Measurements from ENCODE around the gene GPHN.

Gene GPHN

DNA sequence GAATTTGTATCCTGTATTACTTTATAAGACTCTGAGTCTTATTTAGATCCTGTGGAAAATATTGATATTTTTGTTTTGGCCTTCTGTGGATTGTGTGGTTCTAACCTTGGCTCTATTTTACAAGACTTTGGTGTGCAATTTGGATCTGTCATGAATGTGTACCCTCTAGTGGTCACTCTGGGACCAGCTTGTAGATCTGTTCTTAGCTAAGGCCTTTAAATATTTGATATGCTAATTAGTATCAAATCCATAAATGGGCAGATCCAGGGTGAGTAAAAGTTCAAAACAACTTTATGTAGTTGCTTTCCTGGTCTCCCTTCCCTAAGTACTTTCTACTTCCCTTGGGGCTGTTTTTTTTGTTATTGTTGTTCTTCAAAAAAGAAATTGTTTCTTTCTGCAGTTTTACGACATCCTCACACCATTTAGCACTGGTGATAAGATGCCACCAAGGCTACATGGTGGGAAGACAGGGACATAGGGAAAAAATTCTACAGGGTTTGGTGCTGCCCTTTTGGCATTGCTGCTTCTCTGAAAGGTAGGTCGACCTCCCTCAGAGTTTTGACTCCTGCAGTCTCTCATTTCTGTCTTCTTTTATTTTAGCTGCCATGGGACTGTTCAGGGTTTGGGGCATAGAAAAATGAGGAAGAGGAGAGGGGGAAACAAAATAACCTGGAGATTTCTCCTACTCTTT, 238.5 kb downstream of the GPHN start:
- no peak overlapping the region for H3K4me3 ChIP-seq (replicated peaks; ENCODE audit: low read depth, low read length)
- DNase-seq (ENCODE audit: low read depth) = peak; percentile 79
- TF ChIP-seq, protein P1, sequence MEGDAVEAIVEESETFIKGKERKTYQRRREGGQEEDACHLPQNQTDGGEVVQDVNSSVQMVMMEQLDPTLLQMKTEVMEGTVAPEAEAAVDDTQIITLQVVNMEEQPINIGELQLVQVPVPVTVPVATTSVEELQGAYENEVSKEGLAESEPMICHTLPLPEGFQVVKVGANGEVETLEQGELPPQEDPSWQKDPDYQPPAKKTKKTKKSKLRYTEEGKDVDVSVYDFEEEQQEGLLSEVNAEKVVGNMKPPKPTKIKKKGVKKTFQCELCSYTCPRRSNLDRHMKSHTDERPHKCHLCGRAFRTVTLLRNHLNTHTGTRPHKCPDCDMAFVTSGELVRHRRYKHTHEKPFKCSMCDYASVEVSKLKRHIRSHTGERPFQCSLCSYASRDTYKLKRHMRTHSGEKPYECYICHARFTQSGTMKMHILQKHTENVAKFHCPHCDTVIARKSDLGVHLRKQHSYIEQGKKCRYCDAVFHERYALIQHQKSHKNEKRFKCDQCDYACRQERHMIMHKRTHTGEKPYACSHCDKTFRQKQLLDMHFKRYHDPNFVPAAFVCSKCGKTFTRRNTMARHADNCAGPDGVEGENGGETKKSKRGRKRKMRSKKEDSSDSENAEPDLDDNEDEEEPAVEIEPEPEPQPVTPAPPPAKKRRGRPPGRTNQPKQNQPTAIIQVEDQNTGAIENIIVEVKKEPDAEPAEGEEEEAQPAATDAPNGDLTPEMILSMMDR (IDR thresholded peaks at IDR 0.05; ENCODE audit: low read length, missing control alignments) = peak; percentile 83

DNA sequence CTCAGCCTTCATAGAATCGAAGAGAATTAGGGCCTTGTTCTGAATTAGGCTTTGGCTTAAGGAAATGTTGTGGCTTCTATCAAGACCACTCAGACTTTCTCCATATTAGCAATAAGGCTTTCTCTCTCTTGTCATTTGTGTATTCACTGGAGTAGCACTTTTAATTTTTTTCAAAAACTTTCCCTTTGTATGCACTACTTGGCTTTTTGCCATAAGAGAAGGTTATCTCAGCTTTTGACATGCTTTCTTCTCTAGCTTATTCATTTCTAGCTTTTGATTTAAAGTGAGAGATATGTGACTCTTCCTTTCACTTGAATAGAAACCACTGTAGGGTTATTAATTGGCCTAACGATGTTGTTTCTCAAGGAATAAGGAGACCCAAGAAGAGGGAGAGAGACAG, 244.2 kb downstream of the GPHN start:
- TF ChIP-seq, protein P1 (IDR thresholded peaks at IDR 0.05; ENCODE audit: low read length, missing control alignments) = no peak
- no peak overlapping the region for H3K4me3 ChIP-seq (replicated peaks; ENCODE audit: low read depth, low read length)
- peak; percentile 16 for DNase-seq (ENCODE audit: low read depth)

DNA sequence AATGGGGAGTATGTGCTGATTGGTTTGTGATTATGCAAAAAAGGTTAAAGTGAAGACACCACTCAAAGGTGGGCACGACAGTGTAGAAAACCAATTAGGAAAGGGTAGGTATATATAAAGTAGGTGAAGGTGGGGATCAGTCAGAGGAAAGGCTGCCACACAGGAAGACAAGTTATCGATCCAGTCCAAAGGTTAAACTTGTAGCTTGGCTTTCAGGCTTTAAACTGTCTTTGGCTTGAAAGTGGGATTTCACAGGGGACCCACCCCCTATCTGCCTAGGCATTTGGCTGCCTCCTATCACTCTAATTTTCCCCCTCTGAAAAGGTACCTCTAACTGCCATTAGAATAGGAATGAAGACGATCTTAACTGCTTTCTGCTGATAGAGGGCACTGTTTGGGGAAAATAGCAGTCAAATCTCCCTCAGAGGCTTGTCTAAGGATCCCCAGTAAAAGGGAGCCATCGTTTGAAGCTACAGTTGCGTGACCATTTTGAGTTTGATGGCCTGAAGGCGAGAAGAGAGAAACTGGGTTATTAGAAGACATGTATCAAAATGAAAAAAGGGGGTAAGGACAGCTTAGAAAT, 250.2 kb downstream of the GPHN start:
- DNase-seq (ENCODE audit: low read depth) = no peak
- TF ChIP-seq, protein P1 (IDR thresholded peaks at IDR 0.05; ENCODE audit: low read length, missing control alignments) = peak; percentile 7

DNA sequence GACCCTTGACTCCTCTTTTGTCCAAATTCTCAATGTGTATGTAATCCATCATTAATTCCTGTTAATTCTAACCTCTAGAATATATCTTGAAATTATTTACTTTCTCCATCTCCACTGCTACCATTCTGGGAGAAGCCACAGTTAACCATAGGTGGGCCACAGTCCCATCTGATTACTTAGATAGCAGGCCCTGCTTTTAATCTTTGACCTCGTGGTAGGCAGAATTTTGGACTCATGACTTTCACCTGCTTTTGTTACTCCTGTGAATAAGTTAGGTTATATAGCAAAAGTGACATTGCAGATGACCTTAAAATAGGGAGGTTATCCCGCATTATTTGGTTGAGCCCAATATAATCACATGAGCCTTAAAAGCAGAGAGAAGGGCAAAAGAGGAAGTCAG, 264.2 kb downstream of the GPHN start:
- TF ChIP-seq, protein P1 (IDR thresholded peaks at IDR 0.05; ENCODE audit: low read length, missing control alignments) = no peak
- no peak overlapping the region for H3K4me3 ChIP-seq (replicated peaks; ENCODE audit: low read depth, low read length)
- no peak for DNase-seq (ENCODE audit: low read depth)

More for the DNA sequence above, 250.2 kb downstream of the GPHN start:
- H3K4me3 ChIP-seq (replicated peaks; ENCODE audit: low read depth, low read length) = no peak overlapping the region

DNA sequence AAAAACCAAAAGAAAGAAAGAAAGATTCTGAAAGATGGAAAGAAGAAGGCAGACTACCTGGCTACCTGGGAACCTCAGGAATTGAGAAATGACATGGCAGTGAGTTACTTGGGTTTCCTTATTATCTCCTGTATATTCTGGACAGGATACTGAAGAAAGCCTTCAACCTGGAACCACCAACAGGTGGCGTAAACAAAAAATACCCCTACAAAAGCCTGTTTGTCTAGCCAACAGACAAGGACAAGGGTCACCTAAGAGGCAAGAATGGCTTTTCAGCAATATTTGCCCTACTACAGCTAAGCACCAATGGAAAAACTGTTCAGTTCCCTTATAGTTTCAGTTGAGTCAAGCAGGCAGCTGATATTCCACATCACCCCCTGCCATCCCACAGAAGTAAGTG, 274.9 kb downstream of the GPHN start:
- DNase-seq (ENCODE audit: low read depth) = no peak
- no peak overlapping the region for H3K4me3 ChIP-seq (replicated peaks; ENCODE audit: low read depth, low read length)
- TF ChIP-seq, protein P1 (IDR thresholded peaks at IDR 0.05; ENCODE audit: low read length, missing control alignments) = no peak

DNA sequence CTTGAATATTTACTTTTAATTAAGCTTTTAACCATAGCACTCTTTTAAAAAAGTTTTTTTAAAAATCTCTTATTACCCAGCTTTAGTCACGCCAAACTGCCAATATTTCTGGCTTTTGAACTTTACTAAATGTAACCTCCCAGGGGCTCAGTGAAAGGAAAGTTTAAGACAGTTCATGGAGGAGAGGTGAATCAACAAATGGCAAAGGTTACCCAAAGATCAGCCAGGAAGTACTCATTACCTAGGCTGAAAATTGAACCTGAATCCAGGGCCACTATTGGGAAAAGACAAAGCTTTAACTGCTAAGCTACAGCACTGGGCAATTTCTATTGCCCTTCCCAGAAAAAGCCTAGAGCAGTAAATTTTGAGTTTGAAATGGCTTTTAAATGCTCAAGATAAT, 282.2 kb downstream of the GPHN start:
- no peak for DNase-seq (ENCODE audit: low read depth)
- TF ChIP-seq, protein P1 (IDR thresholded peaks at IDR 0.05; ENCODE audit: low read length, missing control alignments) = no peak
- no peak overlapping the region for H3K4me3 ChIP-seq (replicated peaks; ENCODE audit: low read depth, low read length)

DNA sequence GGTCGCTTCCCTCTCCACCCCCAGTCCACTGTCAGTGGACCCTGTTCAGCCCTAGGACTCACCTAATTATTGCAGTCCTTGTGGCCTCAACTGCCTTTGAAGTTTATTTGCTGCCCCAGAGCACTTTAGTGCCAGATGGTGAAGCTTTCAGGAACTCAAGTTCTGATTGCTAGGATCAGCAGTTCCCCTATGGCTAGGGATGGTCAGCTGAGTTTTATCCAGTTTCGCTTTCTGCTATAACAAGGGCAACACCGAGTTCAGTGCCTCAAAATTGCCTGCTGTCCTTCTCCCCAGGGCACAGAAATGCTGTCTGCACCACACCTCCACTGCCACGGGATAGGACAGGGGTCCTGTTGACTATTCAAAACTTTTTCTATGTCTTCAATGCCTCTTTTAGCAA, 295.0 kb downstream of the GPHN start:
- H3K4me3 ChIP-seq (replicated peaks; ENCODE audit: low read depth, low read length) = no peak overlapping the region
- TF ChIP-seq, protein P1 (IDR thresholded peaks at IDR 0.05; ENCODE audit: low read length, missing control alignments) = no peak
- DNase-seq (ENCODE audit: low read depth) = no peak

Data from fibroblast of pulmonary artery (primary cell).